Lower leg skin (tissue), 4 donors: Measurements from ENCODE around the gene CLSTN1. TPM values are rescaled to one million over a fixed set of nuclear protein-coding genes. Genes with fewer than 3 reads are reported as not detected.

Source experiments
- DNase-seq, 2 donors: peaks; one replicate each; pipeline ENCODE4 v3.0.0-alpha.2; 2019; ENCODE audit warnings: low spot score in 2 of 2
- H3K4me3 ChIP-seq: fragments of 200-600 bp; sonication (generic); 2 replicates; pipeline ENCODE4 v1.5.1; 2017; ENCODE audit warnings: mild to moderate bottlenecking, low read depth; ENCODE audit not compliant: poor library complexity, severe bottlenecking
- CTCF ChIP-seq, 3 donors: fragments of 450-650 bp; IDR thresholded peaks; one replicate each; pipeline ENCODE4 v1.5.1; 2016; ENCODE audit warnings: antibody characterized with exemption in 3 of 3, mild to moderate bottlenecking in 3 of 3, moderate library complexity in 2 of 3
- POLR2A ChIP-seq, 2 donors: fragments of 450-650 bp; IDR thresholded peaks; one replicate each; pipeline ENCODE4 v1.6.1; 2016 to 2017; ENCODE audit warnings: antibody characterized with exemption in 2 of 2, mild to moderate bottlenecking in 1 of 2, moderate library complexity in 1 of 2
- WGBS, 2 donors: methylation state at CpG; one replicate each; pipeline ENCODE4 v1.1.5; 2018; 5-methylcytosine and 5-hydroxymethylcytosine counted together
- intact Hi-C: fragments of 100-400 bp; cut with DNase I; formaldehyde crosslinking; loops from one replicate; pipeline ENCODE4 v1.15.0; 2023; ENCODE audit warnings: low total_unique reads
- total RNA-seq, 4 donors: library from RNA; depleted of rRNA; stranded (reverse); fragments of >200 nt; gene quantifications; one replicate each; pipeline ENCODE4 v1.1.0, GENCODE V29; 2016

The CLSTN1 gene
- total RNA-seq, 4 donors from 2014 or later, result 116 to 174 (median 150) TPM

- intact Hi-C loops, result no loop called here
- WGBS, 2 donors, result 4 to 5% methylated on average over 8 of the region's 8 CpGs
- TF ChIP-seq CTCF (IDR thresholded peaks at IDR 0.05) (no peak), POLR2A (IDR thresholded peaks at IDR 0.05) (no peak)
- DNase-seq, result no peak
- H3K4me3 ChIP-seq, result peak overlapping the region; percentile 94
Measured at GRCh38 chr1:9822490-9822889, 1.3 kb downstream of the CLSTN1 start.

GRCh38 chr1:9821710-9822109, 2.1 kb downstream of the CLSTN1 start:
- no peak overlapping the region for H3K4me3 ChIP-seq
- WGBS, 2 donors, result 53 to 75% methylated on average over 4 of the region's 4 CpGs
- intact Hi-C loops, result no loop called here
- no peak for TF ChIP-seq POLR2A (IDR thresholded peaks at IDR 0.05)
- no peak for TF ChIP-seq CTCF (IDR thresholded peaks at IDR 0.05)
- DNase-seq, result no peak

GRCh38 chr1:9820521-9820920, 3.2 kb downstream of the CLSTN1 start:
- intact Hi-C loops, result no loop called here
- no peak for TF ChIP-seq POLR2A (IDR thresholded peaks at IDR 0.05)
- TF ChIP-seq CTCF (IDR thresholded peaks at IDR 0.05), result no peak
- H3K4me3 ChIP-seq, result no peak overlapping the region
- no peak for DNase-seq
- WGBS, 2 donors, result 61 to 65% methylated on average over 3 of the region's 3 CpGs

- H3K4me3 ChIP-seq, result no peak overlapping the region
- no peak for TF ChIP-seq CTCF (IDR thresholded peaks at IDR 0.05)
- no peak for TF ChIP-seq POLR2A (IDR thresholded peaks at IDR 0.05)
- DNase-seq, result peak in 1 of 2 donors; percentile 59
- 90 to 91% methylated on average over 4 of the region's 4 CpGs for WGBS, 2 donors
- intact Hi-C loops, result no loop called here
Measured at GRCh38 chr1:9817734-9818133, 6.0 kb downstream of the CLSTN1 start.

DNA sequence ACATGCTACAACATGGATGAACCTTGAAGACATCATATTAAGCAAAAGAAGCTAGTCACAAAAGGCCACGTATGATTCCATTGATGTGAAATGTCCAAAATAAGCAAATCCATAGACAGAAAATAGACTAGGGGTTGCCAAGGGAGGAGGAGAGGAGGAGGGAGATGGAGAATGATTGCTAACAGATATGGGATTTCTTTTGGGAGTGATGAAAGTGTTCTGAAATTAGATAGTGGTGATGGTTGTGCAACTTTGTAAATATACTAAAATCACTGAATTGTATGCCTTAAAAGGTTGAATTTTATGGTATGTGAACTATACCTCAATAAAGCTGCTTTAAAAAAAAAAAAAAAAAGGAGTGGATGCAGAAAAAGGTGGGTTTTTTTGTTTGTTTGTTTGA, 7.6 kb downstream of the CLSTN1 start:
- TF ChIP-seq POLR2A (IDR thresholded peaks at IDR 0.05) (no peak), CTCF (IDR thresholded peaks at IDR 0.05) (no peak)
- WGBS, 2 donors, result 31 to 39% methylated on average over 1 of the region's 1 CpG
- DNase-seq, result no peak
- intact Hi-C loops, result no loop called here
- H3K4me3 ChIP-seq, result no peak overlapping the region

DNA sequence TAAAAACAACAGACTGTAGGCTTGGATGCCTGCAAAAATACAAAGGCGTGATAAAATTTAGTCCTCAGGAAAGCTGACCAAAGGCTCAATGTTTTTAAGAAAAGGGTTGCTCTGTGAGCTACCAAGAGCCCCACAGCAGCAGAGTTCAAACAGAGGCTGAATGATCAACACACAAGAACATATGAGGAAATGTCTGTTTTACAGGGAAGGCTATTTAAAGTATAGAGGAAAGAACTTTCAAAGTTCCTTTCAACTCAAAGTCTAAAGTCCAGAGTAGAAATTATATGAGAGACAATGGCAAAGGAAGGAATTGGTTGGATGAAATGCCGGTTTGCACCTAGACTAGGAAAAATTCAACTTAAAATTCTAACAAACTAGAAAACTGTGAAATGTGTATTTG, 8.6 kb downstream of the CLSTN1 start:
- H3K4me3 ChIP-seq, result no peak overlapping the region
- no peak for TF ChIP-seq CTCF (IDR thresholded peaks at IDR 0.05)
- no peak for TF ChIP-seq POLR2A (IDR thresholded peaks at IDR 0.05)
- no peak for DNase-seq
- 84 to 87% methylated on average over 2 of the region's 2 CpGs for WGBS, 2 donors
- intact Hi-C loops, result no loop called here
